ENCODE results near the gene CYSTM1.
"Not testable (repeated sequence)": the region's sequence is repeated elsewhere in the genome, so short reads cannot be mapped to it uniquely, and the experiment has no call there.

The CYSTM1 gene

GRCh38 chr5:140150201-140150600, 24.8 kb upstream of the CYSTM1 start:
- DNase-seq (ENCODE audit: low read depth) = no peak

- DNase-seq (ENCODE audit: low read depth) = no peak
These were observed 23.6 kb upstream of the CYSTM1 start for GRCh38 chr5:140151144-140152021.

- DNase-seq (ENCODE audit: low read depth) = no peak
These were observed 22.7 kb upstream of the CYSTM1 start for GRCh38 chr5:140152022-140152999.

- DNase-seq (ENCODE audit: low read depth) = no peak
These were observed 21.7 kb upstream of the CYSTM1 start for GRCh38 chr5:140153255-140153654.

- DNase-seq (ENCODE audit: low read depth) = no peak
These were observed 21.1 kb upstream of the CYSTM1 start for GRCh38 chr5:140153905-140154304.

GRCh38 chr5:140154710-140155381, 20.1 kb upstream of the CYSTM1 start:
- DNase-seq (ENCODE audit: low read depth) = not testable (repeated sequence)

- peak; percentile 53 for DNase-seq (ENCODE audit: low read depth)
These were observed 17.8 kb upstream of the CYSTM1 start for GRCh38 chr5:140157032-140157781.

- no peak for DNase-seq (ENCODE audit: low read depth)
These were observed 15.7 kb upstream of the CYSTM1 start for GRCh38 chr5:140159014-140159927.

- no peak for DNase-seq (ENCODE audit: low read depth)
These were observed 12.7 kb upstream of the CYSTM1 start for GRCh38 chr5:140162275-140162674.

- no peak for DNase-seq (ENCODE audit: low read depth)
These were observed 12.2 kb upstream of the CYSTM1 start for GRCh38 chr5:140162781-140163180.

GRCh38 chr5:140165101-140165922, 9.7 kb upstream of the CYSTM1 start:
- no peak for DNase-seq (ENCODE audit: low read depth)

GRCh38 chr5:140165923-140166270, 9.1 kb upstream of the CYSTM1 start:
- no peak for DNase-seq (ENCODE audit: low read depth)

GRCh38 chr5:140166911-140167310, 8.1 kb upstream of the CYSTM1 start:
- no peak for DNase-seq (ENCODE audit: low read depth)

- no peak for DNase-seq (ENCODE audit: low read depth)
These were observed 6.6 kb upstream of the CYSTM1 start for GRCh38 chr5:140168371-140168770.

- no peak for DNase-seq (ENCODE audit: low read depth)
These were observed 5.6 kb upstream of the CYSTM1 start for GRCh38 chr5:140169410-140169809.

GRCh38 chr5:140172483-140172882, 2.5 kb upstream of the CYSTM1 start:
- no peak for DNase-seq (ENCODE audit: low read depth)

- no peak for DNase-seq (ENCODE audit: low read depth)
These were observed 974 bp upstream of the CYSTM1 start for GRCh38 chr5:140174014-140174413.

GRCh38 chr5:140175367-140176030, 511 bp downstream of the CYSTM1 start:
- DNase-seq (ENCODE audit: low read depth) = no peak

GRCh38 chr5:140176031-140176387, 1.0 kb downstream of the CYSTM1 start:
- DNase-seq (ENCODE audit: low read depth) = no peak

Measured in GM04504 (cell line).